ENCODE results near the gene SRCIN1.
"Not testable (repeated sequence)": the region's sequence is repeated elsewhere in the genome, so short reads cannot be mapped to it uniquely, and the experiment has no call there.

The SRCIN1 gene

GRCh38 chr17:38511150-38512108 is 94.3 kb downstream of the SRCIN1 start:
- no peak for DNase-seq (ENCODE audit: low read depth, low spot score)

GRCh38 chr17:38510421-38511149 is 95.2 kb downstream of the SRCIN1 start:
- no peak for DNase-seq (ENCODE audit: low read depth, low spot score)

DNA sequence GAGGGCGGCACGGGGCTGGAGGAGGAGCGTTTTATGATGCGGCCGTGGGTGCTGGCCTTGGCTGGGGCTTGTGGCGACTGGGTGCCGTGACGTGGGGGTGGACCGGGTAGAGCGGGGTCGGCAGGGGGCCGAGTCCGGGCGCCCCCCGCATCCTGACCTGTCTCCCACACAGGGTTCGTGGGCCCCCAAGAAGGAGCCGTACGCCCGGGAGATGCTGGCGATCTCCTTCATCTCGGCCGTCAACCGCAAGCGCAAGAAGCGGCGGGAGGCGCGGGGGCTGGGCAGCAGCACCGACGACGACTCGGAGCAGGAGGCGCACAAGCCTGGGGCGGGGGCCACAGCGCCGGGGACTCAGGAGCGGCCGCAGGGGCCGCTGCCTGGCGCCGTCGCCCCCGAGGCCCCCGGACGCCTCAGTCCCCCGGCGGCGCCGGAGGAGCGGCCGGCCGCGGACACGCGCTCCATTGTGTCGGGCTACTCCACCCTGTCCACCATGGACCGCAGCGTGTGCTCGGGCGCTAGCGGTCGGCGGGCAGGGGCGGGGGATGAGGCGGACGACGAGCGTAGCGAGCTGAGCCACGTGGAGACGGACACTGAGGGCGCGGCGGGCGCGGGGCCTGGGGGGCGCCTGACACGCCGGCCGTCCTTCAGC is 95.9 kb downstream of the SRCIN1 start:
- no peak for DNase-seq (ENCODE audit: low read depth, low spot score)

GRCh38 chr17:38508954-38509771 is 96.6 kb downstream of the SRCIN1 start:
- DNase-seq (ENCODE audit: low read depth, low spot score) = peak; percentile 59

GRCh38 chr17:38508570-38508950 is 97.2 kb downstream of the SRCIN1 start:
- DNase-seq (ENCODE audit: low read depth, low spot score) = no peak

GRCh38 chr17:38507921-38508569 is 97.7 kb downstream of the SRCIN1 start:
- no peak for DNase-seq (ENCODE audit: low read depth, low spot score)

GRCh38 chr17:38507436-38507835 is 98.3 kb downstream of the SRCIN1 start:
- no peak for DNase-seq (ENCODE audit: low read depth, low spot score)

GRCh38 chr17:38504216-38504615 is 101.5 kb downstream of the SRCIN1 start:
- no peak for DNase-seq (ENCODE audit: low read depth, low spot score)

DNA sequence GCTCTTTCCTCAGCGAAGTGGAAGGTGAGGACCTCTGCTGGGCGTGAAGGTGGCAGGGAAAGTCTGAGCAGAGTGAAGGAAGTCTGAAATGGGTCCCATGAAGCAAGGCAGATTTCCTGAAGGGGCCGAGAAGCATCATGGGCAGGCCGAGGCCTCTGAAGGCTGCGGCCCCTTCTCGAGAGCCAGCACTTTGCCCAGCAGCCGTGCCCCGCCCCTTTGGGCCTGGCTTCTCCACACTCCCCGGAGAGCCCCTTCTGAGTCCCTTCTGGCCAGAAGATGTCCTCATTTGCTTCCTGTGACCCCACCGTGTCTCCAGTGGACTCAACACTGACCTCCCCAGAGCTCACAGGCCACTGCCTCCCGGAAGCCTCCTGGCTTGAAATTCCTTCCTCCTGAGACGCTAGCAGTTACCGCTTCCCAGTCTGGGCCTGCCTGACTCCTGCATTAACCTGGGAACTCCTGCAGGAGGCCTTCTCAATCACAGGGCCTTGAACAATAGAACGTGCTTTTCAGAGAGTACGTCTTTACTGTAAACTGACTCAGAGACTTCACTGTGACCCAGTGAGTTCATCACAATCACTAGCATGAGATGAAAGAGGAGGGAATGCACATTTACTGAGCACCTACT is 102.4 kb downstream of the SRCIN1 start:
- DNase-seq (ENCODE audit: low read depth, low spot score) = not testable (repeated sequence)

DNA sequence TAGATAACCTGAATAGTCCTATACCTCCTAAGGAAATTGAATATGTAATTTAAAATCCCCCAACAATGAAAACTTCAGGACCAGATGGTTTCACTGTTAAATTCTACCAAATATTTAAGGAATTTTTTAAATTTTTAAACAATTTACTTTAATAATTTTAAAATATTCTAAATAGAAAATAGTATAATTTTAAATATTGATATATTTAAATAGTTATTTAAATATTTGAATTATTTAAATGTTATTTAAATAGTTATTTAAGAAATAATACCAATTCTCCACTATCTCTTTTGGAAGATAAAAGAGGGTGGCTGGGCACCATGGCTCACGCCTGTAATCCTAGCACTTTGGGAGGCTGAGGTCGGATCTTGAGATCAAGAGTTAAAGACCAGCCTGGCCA is 104.0 kb downstream of the SRCIN1 start:
- not testable (repeated sequence) for DNase-seq (ENCODE audit: low read depth, low spot score)

DNA sequence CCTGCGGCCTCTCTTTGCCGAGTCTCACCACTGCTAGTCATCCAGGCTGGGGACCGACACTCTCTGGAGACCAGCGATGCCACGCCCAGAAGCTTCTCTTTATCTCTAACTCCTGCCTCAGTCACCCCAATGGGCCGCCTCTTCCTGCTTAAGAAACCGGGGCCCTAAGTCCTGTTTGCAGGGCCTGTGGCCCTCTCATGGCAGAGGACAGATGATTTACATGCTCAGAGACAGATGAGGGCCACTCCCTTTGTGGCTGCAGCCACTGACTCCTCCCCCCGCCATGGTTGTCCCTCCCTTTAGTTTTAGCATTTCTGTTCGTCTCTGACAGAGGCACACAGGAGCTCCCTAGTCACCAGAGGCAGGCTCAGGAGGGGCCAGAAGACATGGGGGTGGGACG is 106.5 kb downstream of the SRCIN1 start:
- DNase-seq (ENCODE audit: low read depth, low spot score) = not testable (repeated sequence)

GRCh38 chr17:38498353-38498752 is 107.4 kb downstream of the SRCIN1 start:
- DNase-seq (ENCODE audit: low read depth, low spot score) = no peak

GRCh38 chr17:38497656-38498055 is 108.1 kb downstream of the SRCIN1 start:
- DNase-seq (ENCODE audit: low read depth, low spot score) = not testable (repeated sequence)

- not testable (repeated sequence) for DNase-seq (ENCODE audit: low read depth, low spot score)
Observed at GRCh38 chr17:38494152-38494551, 111.6 kb downstream of the SRCIN1 start.

DNA sequence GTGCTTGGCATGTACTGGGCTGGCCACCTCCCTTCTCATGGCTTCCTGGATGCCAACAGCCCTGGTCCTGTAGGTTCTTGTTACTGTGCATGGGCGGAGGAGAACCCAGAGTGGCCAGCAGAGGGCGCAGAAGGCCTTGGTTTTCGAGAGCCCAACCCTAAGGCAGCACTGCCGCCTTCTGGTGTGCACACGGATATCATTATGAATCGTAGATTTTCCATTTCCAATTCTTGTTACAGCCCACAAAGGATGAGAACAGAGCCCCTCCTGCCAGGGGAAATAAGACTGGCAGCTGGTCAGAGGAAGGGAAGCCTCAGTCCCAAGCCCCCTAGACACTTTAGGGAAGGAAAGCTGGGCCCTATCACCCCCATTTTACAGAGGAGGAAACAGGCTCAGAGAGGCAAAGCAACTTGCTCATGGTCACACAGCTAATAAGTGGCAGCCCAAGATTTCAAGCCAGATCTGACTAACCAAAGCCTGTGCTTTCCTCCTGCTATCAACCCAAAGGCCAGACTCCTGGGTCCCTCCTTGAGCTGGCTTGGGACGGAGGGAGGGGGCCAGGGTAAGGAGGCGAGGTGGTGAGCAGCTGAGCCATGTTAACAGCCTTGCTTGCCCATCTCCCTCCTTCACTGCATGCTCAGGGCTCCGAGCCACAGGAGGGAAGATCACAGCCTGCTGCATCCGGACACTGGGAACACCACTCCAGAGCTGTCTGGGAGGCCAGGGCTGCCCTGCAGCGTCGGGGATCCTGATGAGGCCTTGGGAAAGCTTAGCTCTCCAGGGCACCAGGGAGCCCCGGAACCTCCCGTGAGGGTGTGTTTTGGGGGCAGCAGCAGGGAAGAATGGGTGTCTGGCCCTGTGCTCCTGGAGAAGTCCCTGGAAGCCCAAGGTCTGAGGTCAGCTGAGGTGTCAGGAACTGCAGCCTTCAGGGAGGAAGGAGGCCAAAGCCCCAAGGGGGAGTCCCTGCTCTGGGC is 113.4 kb downstream of the SRCIN1 start:
- DNase-seq (ENCODE audit: low read depth, low spot score) = not testable (repeated sequence)

DNA sequence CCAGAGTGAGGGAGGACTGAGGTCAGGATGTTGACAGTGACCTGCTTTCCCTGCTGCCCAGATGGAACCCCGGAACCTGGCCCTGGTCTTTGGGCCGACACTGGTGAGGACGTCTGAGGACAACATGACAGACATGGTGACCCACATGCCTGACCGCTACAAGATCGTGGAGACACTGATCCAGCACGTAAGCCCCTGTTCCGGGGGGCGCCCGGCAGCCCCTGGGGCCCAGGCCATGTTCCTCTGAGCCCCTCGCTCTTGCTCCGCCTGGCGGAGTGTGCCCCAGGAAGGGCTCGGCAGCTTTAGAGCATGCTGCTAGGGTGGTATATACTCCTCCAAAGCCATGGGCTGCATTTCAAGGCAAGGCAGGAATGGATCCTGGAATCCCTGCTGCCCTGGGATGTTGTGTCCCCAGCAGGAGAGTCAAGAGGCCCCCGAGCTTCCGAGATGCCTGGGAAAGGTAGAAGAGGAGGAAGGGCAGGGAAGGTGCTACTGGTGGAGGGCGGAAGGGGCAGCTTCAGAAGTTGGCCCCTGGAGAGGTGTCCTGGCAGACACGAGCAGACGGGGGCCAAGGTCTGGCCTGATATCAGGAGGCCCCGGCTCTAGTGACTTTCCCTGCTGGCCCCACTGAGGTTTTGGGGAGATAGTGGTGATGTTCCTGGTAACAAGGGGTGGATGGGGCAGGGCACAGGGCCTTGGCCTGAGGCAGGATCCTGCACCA is 114.2 kb downstream of the SRCIN1 start:
- not testable (repeated sequence) for DNase-seq (ENCODE audit: low read depth, low spot score)

GRCh38 chr17:38489774-38490173 is 116.0 kb downstream of the SRCIN1 start:
- not testable (repeated sequence) for DNase-seq (ENCODE audit: low read depth, low spot score)

DNA sequence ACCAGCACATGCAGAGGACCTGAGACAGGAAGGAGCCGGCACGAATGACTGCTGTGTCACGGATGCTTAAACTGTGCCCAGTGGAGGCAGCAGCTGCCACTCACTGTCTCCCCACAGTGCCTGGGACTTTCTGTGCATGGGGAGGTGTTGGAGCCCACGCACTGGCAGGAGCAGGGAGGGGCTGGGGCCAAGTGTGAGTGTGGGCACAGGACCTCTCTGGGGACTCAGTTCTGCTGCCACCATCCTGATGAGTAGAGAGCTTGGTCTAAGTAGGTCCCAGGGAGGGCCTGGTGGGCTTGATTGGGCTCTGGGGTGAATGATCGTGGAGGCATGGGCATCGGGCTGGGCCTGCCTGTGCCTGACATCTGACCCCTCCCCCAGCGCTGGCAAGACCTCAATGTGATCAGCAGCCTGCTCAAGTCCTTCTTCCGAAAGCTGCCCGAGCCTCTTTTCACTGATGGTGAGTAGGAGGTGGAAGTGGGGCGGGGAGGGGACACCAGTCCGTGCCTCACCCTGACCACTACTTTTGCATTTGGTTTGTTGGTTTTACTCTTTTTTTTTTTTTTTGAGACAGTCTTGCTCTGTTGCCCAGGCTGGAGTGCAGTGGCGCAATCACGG is 120.0 kb downstream of the SRCIN1 start:
- not testable (repeated sequence) for DNase-seq (ENCODE audit: low read depth, low spot score)
